Dedifferentiated amniotic fluid mesenchymal stem cell (primary cell): ENCODE measurements around the gene HAND1.

ENCODE experiments used
- DNase-seq: peaks from one replicate; pipeline ENCODE4 v3.0.0-alpha.2; 2016; ENCODE audit errors: extremely low spot score

HAND1 gene

GRCh38 chr5:154505567-154505966 lies 27.5 kb upstream of the HAND1 start:
- no peak for DNase-seq

DNA sequence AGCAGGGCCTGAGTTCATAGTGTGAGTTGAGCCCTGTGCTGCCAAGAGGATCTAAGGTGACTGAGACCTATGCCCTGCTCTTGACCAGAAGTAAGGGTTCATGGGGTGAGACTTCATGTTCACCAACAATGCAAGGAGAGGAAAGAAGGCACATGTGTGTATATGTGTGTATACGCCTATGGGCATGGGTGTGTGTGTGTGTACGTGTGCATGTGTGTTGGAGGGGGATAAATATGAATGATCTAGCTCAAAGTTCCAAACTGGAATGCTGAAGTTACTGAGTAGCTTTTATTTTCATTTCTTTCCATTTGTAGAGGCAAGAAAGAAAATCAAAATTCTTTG lies 25.6 kb upstream of the HAND1 start:
- DNase-seq: no peak

DNA sequence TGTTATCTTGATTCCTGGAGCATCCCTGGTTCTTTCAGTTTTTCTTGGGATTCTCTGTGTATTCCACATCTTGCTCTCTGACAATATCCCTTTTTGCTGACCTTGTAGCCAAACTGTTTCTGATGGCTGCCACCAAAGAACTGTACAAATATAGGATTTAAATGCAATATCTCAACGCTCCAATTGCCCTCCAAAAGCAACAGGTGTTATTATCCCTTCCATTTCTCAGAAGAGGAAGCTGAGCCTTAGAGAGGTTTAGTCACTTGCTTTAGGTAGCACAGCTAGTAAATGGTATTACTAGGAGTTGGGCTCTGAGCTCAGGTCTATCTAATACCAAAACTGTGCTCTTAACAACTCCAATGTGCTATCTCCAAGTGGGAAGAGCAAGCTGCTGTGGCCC lies 24.2 kb upstream of the HAND1 start:
- no peak for DNase-seq

DNA sequence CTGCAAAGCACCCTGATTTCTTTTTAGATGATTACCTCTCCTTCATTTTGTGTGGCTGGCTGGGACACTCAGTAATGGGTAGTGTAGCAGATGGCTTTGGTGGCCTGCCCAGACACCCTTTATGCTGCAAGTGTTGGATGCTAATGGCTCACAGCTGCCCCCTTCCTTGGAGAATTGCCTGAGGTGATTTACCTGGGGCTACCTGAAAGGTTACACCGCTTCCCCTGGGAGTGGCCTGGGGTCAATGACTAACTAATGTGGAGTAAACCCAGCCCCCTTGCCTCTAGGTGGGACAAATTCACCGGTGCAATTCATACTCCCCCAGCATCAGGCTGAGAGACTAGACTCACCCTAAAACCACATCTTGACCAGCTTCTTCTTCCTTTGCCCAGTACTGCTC lies 23.5 kb upstream of the HAND1 start:
- DNase-seq: no peak

GRCh38 chr5:154498994-154499393 lies 21.0 kb upstream of the HAND1 start:
- no peak for DNase-seq

GRCh38 chr5:154498591-154498990 lies 20.6 kb upstream of the HAND1 start:
- DNase-seq: no peak

GRCh38 chr5:154494036-154494435 lies 16.0 kb upstream of the HAND1 start:
- DNase-seq: no peak

- no peak for DNase-seq
These were observed 15.2 kb upstream of the HAND1 start for GRCh38 chr5:154493274-154493673.

DNA sequence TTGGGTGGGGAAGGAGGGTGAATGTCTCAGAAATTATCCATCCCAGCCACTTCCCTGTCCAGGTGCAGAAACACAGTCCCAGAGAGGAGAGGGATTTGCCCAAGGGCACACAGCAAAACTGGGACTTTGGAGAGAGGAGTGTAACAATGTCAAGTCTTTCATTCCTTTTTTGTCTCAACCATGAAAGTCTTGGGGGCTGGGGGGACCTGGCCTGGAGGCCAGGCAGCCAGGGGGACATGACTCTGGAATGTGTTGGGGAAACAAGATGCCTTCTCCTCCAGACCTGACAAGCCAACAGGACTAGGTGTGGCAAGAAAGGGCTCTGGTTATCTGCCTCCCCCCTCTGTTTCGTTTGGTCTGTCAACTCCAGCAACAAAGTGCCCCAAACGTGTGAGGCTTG lies 13.9 kb upstream of the HAND1 start:
- no peak for DNase-seq

DNA sequence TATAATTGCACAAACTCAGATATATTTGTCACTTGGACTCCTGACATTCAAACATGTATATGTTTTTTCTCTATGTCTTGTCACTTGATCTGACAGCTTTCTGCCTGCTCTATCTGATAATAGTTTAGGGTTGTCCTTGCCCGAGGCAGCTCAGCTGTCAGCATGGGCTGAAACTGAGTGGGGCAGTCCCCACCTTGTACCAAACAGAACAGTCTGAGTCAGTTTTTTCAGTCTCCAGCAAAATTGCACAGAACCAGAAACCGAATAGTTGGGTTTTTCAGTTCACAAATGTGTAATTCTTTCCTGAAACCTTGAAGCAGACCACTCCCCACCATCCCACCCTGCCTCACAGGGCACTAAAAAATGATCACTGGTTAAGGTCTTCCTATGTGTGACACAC lies 9.5 kb upstream of the HAND1 start:
- no peak for DNase-seq

- DNase-seq: no peak
These were observed 8.4 kb upstream of the HAND1 start for GRCh38 chr5:154486427-154486866.

DNA sequence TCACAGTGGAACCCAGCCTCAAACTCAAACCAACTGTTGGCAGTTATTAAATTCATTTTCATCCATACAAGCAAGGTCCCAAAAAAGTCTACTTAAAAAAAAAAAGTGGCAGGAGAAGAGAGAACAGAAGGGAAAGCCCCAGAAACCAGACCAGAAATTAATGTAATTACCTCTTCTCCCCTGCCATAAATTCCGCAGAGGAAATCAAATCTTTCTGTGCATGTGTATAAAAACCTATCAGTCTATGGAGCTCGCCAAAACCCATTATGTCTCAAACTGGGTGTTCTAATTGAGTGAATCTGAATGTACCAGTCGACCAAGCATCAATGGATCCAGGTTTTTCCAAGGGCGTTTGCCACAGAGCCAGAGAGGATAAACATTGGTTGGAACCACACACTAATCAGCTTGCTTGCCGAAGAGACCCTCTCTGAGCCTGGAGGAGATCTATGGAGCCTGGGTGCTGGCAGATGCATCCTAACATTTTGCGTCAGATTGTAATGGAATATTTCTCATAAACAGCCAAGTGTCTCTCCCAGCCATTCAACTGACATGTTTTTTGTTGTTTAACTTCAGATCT lies 7.9 kb upstream of the HAND1 start:
- DNase-seq: no peak

DNA sequence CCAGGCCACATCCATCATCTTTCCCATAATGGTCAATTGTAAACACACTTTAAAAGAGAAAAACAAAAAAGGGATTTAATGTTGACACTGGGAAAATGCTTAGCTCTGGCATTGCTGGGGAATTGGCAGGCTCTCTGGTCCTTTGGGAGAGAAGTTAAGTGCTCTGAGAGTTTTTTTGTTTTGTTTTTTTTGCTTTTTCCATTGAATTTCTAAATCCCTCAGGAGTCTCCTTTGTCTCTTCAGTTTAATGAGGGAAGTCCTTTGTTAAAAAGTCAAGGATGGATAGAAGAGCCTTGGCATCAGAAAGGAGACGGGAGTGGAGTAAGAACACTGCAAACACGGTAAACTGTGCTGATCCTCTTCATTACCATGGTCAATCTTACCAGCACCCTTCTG lies 7.1 kb upstream of the HAND1 start:
- no peak for DNase-seq

GRCh38 chr5:154484393-154485095 lies 6.5 kb upstream of the HAND1 start:
- DNase-seq: no peak

DNA sequence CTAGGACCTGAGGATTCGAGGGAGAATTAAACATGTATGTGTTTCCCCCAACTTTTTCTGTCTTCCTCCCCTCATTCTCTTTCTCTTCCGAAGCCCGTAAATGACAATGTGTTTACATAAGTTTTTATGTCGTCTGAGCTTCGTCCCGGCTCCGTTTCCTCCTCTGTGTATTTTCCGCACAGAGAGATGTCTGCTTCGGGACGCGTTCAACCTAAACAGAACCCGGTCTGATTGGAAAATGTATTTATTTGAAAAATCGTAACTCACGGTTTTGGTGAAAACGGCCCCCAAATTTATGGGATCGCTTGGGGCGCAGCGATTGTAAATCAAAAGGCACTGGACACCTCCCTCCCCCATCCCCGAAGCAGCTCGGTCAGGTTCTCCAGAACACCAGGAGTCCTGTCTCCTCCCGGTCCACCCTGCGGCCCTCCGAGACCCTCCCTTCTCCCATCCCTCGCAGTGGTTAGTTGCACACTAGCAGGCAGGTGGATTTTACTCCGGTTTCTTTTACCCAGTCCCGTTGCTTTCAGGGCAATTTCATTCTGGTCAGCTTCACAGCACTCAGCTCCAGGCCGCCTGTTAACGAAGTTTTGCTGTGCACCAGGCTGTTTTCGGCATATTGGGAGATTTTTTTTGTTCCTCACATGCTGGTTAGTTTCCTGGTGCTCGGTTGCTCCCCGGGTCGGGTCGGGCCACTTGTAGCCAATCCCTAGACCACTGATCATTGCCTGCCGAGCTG lies 5.8 kb upstream of the HAND1 start:
- DNase-seq: no peak

DNA sequence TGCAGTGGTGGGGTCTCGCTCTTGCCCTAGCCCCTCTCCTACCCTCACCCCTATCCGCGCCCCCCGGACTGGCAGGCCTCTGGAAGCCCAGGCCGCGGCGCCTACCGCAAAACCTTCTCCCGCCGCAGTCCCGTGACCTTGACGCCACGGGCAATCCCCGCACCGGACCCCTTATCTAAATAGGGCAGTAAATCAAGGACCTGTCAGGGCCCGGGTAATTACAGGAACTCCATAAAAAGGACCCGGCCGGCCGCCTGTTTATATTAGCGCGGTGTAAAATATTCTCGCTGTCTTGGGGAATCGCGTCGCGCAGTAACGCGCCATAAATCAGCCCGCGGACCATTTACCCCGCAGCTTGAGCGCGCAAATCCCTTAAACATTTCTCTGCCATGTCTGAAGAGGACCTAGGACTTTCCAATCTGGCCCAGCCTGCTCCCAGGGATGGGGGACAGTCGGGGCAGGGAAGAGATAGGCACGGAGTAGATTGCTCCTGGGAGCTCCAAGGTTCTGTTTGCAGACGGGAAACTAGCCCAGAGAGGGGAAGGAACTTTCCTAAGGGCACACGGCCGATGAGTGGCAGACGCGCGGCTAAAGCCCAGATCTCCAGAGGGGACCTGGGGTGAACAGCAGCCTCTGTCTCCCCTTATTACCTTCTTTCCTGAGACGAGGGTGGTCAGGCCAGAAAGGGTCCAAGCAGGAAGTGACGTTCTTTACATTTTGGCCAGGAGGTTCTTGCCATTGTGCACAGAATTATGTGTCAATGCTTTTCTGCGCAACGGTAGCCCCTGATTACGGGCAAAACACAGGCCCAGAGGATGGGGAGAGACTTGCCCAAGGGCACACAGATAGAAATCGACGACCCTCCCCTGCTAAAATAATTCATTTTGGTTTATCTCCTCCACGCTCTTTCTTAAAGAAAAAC lies 4.8 kb upstream of the HAND1 start:
- DNase-seq: no peak

- no peak for DNase-seq
These were observed 3.8 kb upstream of the HAND1 start for GRCh38 chr5:154481584-154482381.

- no peak for DNase-seq
These were observed 2.8 kb upstream of the HAND1 start for GRCh38 chr5:154480847-154481246.

DNA sequence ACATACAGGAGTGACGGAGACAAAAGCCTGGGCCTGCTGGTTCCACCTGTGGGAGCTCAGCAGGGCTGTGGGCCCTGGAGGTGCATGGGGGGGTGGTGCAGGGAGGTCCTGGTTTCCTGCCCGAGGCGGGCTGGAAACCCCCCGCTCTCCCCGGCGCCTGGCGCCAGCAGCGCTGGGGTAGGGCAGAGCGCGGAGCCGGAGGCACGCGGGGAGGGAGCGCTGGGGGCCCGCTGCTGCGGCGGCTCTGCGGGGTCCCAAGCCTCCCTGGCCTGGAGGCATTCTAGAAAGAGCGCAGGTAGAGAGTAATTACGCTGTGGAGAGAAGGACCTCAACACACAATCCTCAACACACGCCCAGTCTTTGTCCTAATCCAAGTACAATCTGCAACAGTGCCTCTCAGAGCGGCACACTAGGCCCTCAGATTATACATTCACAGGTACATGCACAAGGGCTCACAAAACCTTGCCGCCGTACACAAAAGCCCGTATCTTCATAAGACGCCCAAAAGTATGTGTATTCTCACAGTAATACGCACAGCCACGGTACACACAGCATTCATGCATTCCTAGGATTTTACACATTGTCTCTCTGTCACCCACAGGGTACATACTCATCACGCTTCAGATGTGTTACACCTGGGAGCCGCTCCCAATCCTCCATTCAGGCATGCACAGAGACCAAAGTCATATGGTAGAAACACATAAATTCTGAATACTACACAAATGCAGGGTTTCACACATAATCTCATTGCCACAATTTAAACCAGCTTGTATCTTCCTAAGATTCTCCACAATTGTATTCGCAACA lies 2.1 kb upstream of the HAND1 start:
- no peak for DNase-seq

DNA sequence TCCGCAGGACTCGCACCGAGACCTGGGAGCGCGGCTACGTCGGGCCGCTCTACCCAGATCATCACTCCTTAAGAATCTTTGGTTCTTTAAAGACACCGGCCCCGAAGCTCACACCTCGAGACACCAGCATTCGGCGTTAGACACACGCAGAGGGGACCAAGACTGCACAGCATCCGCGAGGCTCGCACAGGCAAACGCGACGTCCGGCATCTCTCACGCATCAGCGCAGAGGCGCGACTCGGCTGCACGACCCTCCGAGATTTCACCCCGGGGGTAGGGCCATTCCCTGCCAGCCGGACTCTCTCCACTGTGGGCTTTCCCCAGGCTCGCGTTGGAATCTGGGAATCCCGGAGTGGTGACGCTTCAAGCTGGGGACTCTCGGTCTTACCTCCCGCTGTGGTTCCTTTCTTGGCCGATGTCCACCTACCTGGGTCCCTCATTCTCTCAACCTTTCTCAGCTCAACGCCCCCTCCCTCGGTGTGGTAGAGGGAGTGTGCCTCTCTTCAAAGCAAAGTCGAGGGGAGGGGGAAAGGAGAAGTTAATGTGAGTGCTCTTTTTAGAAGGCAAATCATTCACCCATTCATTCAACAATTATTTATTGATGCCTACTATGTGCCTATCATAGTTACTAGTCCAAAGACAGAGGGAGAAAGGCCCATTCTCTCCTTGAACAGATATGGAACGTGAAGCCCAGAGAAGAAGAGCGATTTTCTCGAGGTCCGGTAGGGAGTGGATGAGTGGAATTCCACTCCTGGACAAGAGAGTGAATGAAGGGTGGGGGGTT lies 1.3 kb upstream of the HAND1 start:
- no peak for DNase-seq
